Measurements from ENCODE around the gene C2orf72.

Gene C2orf72

GRCh38 chr2:231037731-231038482 is 584 bp downstream of the C2orf72 start:
- TF ChIP-seq, protein P1, sequence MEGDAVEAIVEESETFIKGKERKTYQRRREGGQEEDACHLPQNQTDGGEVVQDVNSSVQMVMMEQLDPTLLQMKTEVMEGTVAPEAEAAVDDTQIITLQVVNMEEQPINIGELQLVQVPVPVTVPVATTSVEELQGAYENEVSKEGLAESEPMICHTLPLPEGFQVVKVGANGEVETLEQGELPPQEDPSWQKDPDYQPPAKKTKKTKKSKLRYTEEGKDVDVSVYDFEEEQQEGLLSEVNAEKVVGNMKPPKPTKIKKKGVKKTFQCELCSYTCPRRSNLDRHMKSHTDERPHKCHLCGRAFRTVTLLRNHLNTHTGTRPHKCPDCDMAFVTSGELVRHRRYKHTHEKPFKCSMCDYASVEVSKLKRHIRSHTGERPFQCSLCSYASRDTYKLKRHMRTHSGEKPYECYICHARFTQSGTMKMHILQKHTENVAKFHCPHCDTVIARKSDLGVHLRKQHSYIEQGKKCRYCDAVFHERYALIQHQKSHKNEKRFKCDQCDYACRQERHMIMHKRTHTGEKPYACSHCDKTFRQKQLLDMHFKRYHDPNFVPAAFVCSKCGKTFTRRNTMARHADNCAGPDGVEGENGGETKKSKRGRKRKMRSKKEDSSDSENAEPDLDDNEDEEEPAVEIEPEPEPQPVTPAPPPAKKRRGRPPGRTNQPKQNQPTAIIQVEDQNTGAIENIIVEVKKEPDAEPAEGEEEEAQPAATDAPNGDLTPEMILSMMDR (IDR thresholded peaks at IDR 0.05; ENCODE audit: control extremely low read depth, extremely low read depth, low read depth, missing control alignments) = peak; percentile 34
- ChIA-PET POLR2A (no interaction called here), CTCF (interaction anchor here (1.1 to 7.7 kb wide), 3 partner anchors 14 to 144 kb away, joined by 3 to 58 read pairs (median 4); no protein-coding TSS in a partner anchor)
- DNase-seq (ENCODE audit: extremely low spot score) = peak; percentile 51

- POLR2A ChIA-PET = no interaction called here
- DNase-seq (ENCODE audit: extremely low spot score) = no peak
- TF ChIP-seq, protein P1 (IDR thresholded peaks at IDR 0.05; ENCODE audit: control extremely low read depth, extremely low read depth, low read depth, missing control alignments) = no peak
- CTCF ChIA-PET = interaction anchor here (1.0 to 7.7 kb wide), 4 partner anchors 13 to 214 kb away, joined by 3 to 58 read pairs (median 4); partner anchors contain the start of gene PSMD1
Measured at GRCh38 chr2:231038483-231039293, 1.4 kb downstream of the C2orf72 start.

- DNase-seq (ENCODE audit: extremely low spot score) = no peak
- CTCF ChIA-PET = interaction anchor here (1.0 to 7.7 kb wide), 4 partner anchors 12 to 215 kb away, joined by 3 to 58 read pairs (median 4); partner anchors contain the start of gene PSMD1
- POLR2A ChIA-PET = no interaction called here
- TF ChIP-seq, protein P1 (IDR thresholded peaks at IDR 0.05; ENCODE audit: control extremely low read depth, extremely low read depth, low read depth, missing control alignments) = no peak
Measured at GRCh38 chr2:231039294-231039664, 2.0 kb downstream of the C2orf72 start.

DNA sequence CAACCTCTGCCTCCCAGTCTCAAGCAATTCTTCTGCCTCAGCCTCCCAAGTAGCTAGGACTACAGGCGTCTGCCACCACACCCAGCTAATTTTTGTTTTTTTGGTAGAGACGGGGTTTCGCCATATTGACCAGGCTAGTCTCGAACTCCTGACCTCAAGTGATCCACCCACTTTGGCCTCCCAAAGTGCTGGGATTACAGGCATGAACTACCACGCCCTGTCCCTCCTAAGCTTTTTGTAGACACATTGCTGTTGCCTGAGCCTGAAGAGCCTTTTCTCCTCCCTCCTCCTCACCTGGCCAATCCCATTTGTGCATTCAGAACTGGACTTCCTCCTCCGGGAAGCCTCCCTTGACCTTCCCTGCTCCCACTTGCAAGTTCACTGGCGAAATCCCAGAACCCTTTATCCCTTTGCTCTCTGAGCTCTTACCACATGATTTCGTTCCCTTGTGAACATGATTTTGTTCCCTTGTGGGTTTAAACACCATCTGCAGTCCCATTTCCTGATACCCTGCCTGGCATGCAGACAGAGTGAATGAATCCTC is 2.6 kb downstream of the C2orf72 start:
- ChIA-PET CTCF (interaction anchor here (1.0 to 7.7 kb wide), 3 partner anchors 12 to 17 kb away, joined by 3 to 58 read pairs (median 3); partner anchors contain the start of gene PSMD1), POLR2A (no interaction called here)
- TF ChIP-seq, protein P1 (IDR thresholded peaks at IDR 0.05; ENCODE audit: control extremely low read depth, extremely low read depth, low read depth, missing control alignments) = no peak
- no peak for DNase-seq (ENCODE audit: extremely low spot score)

- no peak for DNase-seq (ENCODE audit: extremely low spot score)
- ChIA-PET POLR2A (no interaction called here), CTCF (interaction anchor here (1.3 to 7.7 kb wide), 2 partner anchors 11 to 14 kb away, joined by 3 to 58 read pairs; no protein-coding TSS in a partner anchor)
- TF ChIP-seq, protein P1 (IDR thresholded peaks at IDR 0.05; ENCODE audit: control extremely low read depth, extremely low read depth, low read depth, missing control alignments) = no peak
Measured at GRCh38 chr2:231041061-231041689, 3.9 kb downstream of the C2orf72 start.

DNA sequence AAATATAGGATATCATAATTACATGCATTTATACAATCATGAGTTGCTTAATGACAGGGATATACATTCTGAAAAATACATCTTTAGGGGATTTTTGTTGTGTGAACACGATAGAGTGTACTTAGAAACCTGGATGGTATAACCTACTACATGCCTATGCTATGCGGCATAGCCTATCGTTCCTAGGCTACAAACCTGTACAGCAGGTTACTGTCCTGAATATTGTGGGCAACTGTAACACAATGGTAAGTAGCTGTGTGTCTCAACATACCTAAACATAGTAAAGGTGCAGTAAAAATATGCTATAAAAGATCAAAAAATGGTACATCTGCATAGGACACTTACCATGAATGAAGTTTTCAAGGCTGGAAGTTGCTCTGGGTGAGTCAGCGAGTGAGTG is 6.5 kb downstream of the C2orf72 start:
- DNase-seq (ENCODE audit: extremely low spot score) = no peak
- ChIA-PET POLR2A (no interaction called here), CTCF (interaction anchor here (2.1 to 7.7 kb wide), 2 partner anchors 8 to 13 kb away, joined by 5 to 58 read pairs; partner anchors contain the start of gene PSMD1)
- TF ChIP-seq, protein P1 (IDR thresholded peaks at IDR 0.05; ENCODE audit: control extremely low read depth, extremely low read depth, low read depth, missing control alignments) = no peak

Data from GM10248 (cell line).